Measurements from ENCODE around the gene IBA57.

DNA sequence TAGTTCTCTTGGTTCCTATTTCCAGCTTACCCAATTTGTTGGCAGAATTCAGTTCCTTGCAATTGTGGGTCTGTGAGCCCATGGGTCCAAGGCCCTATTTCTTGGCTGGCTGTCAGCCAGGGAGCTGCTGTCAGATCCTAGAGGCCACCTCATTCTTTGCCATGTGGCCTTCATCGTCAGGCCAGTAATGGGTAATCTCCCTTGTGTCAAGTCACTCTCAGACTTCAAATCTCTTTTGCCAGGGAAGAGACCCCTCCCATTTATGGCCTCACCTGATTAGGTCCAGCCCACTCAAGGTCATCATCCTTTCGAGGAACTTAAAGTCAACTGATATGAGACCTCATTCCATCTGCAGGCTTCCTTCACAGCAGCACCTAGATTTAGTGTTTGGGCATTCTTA lies 60.1 kb downstream of the IBA57 start:
- TF ChIP-seq CTCF (conservative IDR thresholded peaks at IDR 0.05; ENCODE audit: low read length) (no peak), EZH2phosphoT487 (IDR thresholded peaks at IDR 0.05; ENCODE audit: borderline replicate concordance, low read depth, low read length) (no peak)
